ENCODE measurements around the gene BICRA. TPM values are rescaled to one million over a fixed set of nuclear protein-coding genes. Genes with fewer than 3 reads are reported as not detected.

BICRA gene
- total and polyA plus RNA-seq, 2 donors (not counting 1 experiment from before 2014, with no cell fraction given): 14.1 to 34.7 TPM

- DNase-seq (peak; percentile 70), ATAC-seq (ENCODE audit: low read depth) (peak; percentile 60)
- no peak overlapping the region for H3K9ac ChIP-seq (ENCODE audit: low read length)
- CTCF ChIA-PET: interaction anchor here (0.5 to 6.2 kb wide), 9 partner anchors 9 to 393 kb away, joined by 3 to 106 read pairs (median 3); partner anchors contain the start of gene NAPA
- H3K4me1 Mint-ChIP-seq: no peaks in the 10 kb centered on the region
- no peaks in the 10 kb centered on the region for H3K9me3 Mint-ChIP-seq (ENCODE audit: insufficient read depth)
- no peak overlapping the region for H3K4me2 ChIP-seq (replicated peaks; ENCODE audit: low read depth, low read length, poor library complexity, severe bottlenecking)
- no peak overlapping the region for H2AFZ ChIP-seq (ENCODE audit: insufficient read depth, low read depth, low read length, poor library complexity, severe bottlenecking)
- H3K4me3 ChIP-seq (ENCODE audit: control extremely low read depth in 1 of 5, extremely low read depth in 1 of 5, insufficient read depth in 1 of 5, low read depth in 2 of 5, low read length in 4 of 5): no peak overlapping the region
- intact Hi-C loops (cut with micrococcal nuclease): loop anchor here (1.0 to 5.0 kb wide), 3 partner anchors 45 to 402 kb away; partner anchors contain the start of gene NAPA
- TF ChIP-seq, protein P1, sequence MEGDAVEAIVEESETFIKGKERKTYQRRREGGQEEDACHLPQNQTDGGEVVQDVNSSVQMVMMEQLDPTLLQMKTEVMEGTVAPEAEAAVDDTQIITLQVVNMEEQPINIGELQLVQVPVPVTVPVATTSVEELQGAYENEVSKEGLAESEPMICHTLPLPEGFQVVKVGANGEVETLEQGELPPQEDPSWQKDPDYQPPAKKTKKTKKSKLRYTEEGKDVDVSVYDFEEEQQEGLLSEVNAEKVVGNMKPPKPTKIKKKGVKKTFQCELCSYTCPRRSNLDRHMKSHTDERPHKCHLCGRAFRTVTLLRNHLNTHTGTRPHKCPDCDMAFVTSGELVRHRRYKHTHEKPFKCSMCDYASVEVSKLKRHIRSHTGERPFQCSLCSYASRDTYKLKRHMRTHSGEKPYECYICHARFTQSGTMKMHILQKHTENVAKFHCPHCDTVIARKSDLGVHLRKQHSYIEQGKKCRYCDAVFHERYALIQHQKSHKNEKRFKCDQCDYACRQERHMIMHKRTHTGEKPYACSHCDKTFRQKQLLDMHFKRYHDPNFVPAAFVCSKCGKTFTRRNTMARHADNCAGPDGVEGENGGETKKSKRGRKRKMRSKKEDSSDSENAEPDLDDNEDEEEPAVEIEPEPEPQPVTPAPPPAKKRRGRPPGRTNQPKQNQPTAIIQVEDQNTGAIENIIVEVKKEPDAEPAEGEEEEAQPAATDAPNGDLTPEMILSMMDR (IDR thresholded peaks at IDR 0.05): peak; percentile 84
- TF ChIP-seq EZH2 (IDR thresholded peaks at IDR 0.05; ENCODE audit: borderline replicate concordance, insufficient read depth, low read depth, low read length, poor library complexity, severe bottlenecking): no peak
- H4K20me1 ChIP-seq (ENCODE audit: control insufficient read depth, insufficient read depth, low read length, poor library complexity, severe bottlenecking): peaks cover 35% of the 10 kb centered on the region
- no peaks in the 10 kb centered on the region for H3K9me3 ChIP-seq (ENCODE audit: control extremely low read depth in 1 of 3, control insufficient read depth in 2 of 3, insufficient read depth in 1 of 3, low read length in 2 of 3)
- no peak overlapping the region for H3K4me3 Mint-ChIP-seq
- 59% methylated on average over 21 of the region's 21 CpGs for WGBS (ENCODE audit: insufficient coverage)
- H3K27ac ChIP-seq (ENCODE audit: low read length in 2 of 2): no peak overlapping the region
- no peak overlapping the region for H3K27ac Mint-ChIP-seq
- peaks cover 0 to 31% of the 10 kb centered on the region in 2 experiments for H3K36me3 ChIP-seq (replicated peaks in 1 of 2; ENCODE audit: control extremely low read depth in 1 of 2, control insufficient read depth in 1 of 2, extremely low read depth in 1 of 2, insufficient read depth in 2 of 2, low read length in 1 of 2)
- H3K27me3 Mint-ChIP-seq: no peaks in the 10 kb centered on the region
- no peaks in the 10 kb centered on the region for H3K79me2 ChIP-seq (ENCODE audit: control insufficient read depth, insufficient read depth, low read length)
- H3K27me3 ChIP-seq (replicated peaks in 1 of 4; ENCODE audit: control extremely low read depth in 1 of 4, control insufficient read depth in 3 of 4, insufficient read depth in 4 of 4, low read length in 3 of 4): no peaks in the 10 kb centered on the region
- POLR2A ChIA-PET: no interaction called here
- no peaks in the 10 kb centered on the region for H3K4me1 ChIP-seq (ENCODE audit: control insufficient read depth in 2 of 2, insufficient read depth in 2 of 2, low read length in 2 of 2)
Measured at GRCh38 chr19:47697863-47698609, 89.1 kb downstream of the BICRA start.
